ENCODE measurements around the gene DUSP28. TPM values are rescaled to one million over a fixed set of nuclear protein-coding genes. Genes with fewer than 3 reads are reported as not detected.

DUSP28 gene
- total RNA-seq, 2 experiments from 2014 or later: 6.0 to 6.2 TPM

DNA sequence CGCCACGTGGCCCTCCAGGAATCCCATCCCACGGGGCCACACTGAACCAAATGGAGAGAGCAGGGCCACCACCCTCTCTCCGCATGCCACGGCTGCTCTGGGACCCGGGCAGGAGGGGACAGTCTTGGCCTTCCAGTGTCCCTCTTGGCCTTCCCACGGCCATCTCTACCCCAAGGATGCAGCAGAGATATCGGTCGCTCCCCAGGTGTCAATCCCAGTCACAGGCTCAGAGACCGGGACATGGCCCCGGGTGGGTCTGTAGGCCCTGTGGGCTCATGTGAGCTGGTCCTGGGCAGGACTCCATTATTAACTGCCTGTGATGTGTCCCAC lies 41.6 kb downstream of the DUSP28 start:
- CTCF ChIA-PET: no interaction called here
- POLR2A ChIA-PET: no interaction called here

DNA sequence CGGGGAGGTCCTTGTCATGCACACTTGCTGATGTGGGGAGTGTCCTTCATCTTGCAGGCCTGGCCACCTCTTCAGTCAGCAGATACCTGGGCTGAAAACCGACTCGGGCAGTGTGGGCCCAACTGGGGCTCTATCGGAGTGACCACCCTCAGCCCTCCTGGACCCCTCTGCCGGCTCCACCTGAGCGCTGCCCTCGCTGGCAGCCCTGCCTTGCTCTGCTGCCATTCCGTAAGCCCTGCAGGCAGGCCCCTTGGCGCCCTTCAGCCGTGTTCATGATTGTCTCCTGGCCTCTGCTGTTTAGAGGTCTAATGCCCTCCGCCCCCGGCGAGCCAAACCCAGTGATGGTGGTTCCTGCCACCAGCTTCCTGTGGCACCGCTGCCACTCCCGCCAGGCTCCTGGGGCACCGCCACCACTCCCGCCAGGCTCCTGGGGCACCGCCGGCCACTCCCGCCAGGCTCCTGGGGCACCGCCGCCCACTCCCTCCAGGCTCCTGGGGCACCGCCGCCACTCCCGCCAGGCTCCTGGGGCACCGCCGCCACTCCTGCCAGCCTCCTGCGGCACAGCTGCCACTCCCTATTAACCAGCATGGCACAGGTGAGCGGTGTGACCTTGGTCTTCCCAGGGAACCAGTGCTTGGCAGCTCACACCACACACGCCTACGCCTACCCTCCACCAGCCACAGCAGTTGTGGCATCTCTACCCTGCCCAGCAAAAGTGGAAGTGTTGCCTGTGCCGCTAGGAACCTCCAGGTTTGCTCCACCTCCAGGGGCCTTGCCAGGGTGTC lies 42.3 kb downstream of the DUSP28 start:
- CTCF ChIA-PET: no interaction called here
- POLR2A ChIA-PET: no interaction called here

DNA sequence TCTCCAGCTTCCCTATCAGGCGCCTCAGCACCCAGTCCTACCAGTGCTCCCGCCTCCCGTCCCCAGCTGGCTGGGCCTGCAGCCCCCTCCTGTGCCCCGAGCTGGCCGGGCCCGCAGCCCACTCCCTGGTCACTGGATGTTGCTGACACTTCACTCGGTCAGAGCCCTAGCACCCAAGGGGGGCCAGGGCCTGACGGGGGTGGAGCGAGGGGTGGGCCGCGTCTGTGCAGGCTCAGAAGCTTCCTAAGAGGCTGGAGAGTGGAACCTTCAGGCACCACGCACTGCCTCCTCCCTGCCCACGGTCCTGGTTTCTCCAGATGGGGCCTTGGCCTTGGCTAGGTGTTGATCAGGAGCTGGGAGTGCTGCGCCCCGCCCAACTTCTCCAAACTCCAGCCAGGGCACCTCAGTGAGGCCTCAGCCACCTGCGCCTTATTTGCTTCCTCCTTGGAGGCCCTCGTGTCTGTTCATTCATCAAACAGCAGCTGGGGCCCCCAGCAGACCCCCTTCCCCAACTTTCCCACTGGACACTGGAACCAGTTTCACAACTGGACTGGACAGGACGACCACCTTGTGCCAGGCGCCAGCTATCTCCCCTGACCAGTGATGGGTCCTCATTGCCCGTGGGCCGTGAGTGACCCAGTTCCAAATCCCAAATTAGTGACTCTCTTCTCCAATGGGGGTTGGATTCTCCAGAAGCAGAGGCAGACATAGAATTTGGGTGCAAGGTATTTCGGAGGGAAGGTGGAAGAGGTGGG lies 43.1 kb downstream of the DUSP28 start:
- CTCF ChIA-PET: no interaction called here

DNA sequence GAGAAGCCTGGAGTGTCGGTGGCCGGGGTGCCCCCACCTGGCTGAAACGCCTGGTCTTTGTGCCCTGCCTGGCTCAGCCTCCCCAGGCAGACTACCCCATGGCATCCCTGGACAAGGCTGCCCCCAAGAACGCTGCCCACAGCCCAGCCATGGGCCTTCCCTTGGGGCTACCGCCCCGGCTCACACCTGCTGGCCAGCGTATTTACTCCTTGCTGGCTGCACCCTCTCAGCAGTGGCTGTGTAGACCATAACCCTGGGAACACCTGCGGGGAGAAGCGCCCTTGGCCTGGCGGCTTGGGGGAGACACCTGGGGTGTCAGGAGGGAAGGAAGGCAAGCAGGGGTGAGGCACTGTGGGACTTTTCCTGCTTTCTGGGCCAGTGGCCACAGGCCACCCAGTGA lies 43.7 kb downstream of the DUSP28 start:
- ChIA-PET CTCF (interaction anchor here (1.3 kb wide), 1 partner anchor 32 kb away, joined by 3 read pairs; no protein-coding TSS in a partner anchor), POLR2A (no interaction called here)

More for the DNA sequence above, 43.1 kb downstream of the DUSP28 start:
- POLR2A ChIA-PET: no interaction called here

DNA sequence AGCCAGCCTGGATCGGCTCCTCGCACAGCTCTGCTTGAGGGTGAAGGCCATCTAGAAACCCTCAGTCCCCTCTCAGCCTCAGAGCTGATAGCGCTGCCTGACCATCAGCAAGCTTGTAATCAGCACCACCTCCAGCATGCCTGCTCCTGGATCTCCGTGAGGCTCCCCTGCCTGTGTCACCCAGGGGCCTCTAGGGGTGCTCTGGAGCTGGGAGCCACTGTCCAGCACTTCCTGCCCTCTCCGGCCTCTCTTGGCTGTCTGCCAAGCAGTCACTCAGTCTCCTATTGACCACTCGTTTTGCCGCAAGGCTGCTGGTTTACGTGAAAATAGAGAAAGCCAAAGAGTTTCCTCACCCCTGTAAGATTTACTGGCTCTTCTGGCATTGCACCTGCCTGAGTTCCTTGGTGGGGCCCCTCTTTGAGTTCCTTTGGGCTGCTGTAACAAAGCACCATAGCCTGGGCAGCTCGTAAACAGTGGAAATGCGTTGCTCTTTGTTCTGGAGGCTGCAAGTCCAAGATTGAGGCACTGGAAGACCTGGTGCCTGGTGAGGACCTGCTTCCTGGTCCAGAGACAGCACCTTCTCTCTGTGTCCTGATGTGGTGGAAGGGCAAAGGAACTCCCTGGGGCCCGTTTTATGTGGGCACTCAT lies 44.3 kb downstream of the DUSP28 start:
- POLR2A ChIA-PET: no interaction called here
- CTCF ChIA-PET: interaction anchor here (1.3 kb wide), 1 partner anchor 32 kb away, joined by 3 read pairs; no protein-coding TSS in a partner anchor

DNA sequence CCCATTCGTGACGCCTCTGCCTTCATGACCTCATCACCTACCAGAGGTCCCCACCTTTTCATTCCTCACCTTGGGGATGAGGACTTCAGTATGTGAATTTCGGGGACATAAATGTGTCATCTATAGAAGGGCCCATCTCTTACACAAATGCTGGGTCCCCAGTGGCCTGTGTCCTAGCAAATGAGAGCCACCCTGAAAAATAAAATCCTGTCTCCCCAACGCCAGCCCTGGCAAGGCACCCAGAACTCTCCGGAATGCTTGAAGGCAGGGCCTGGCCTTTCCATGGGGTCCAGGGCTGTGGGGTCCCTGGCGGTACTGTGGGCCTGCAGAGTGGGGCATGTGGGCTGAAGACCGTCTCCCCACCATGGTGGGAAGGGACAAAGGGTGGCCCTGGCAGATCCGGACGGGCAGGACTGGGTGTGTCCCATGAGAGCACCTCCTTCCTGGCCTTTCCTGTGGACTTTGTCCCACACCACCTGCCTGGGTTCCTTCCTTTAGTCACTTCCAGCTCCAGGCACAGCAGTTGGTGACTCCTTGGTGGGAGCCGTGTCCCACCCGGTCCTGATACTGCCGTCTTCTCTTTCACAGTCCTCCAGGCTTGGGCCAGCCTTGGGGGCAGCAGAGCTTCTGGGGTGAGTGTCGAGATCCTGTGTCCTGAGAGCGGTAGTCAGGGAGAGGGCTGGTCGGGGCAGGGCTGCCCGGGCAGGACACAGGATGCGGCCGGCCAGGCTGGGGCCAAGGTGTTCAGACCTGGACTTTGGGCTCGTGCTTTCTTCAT lies 45.0 kb downstream of the DUSP28 start:
- POLR2A ChIA-PET: no interaction called here

DNA sequence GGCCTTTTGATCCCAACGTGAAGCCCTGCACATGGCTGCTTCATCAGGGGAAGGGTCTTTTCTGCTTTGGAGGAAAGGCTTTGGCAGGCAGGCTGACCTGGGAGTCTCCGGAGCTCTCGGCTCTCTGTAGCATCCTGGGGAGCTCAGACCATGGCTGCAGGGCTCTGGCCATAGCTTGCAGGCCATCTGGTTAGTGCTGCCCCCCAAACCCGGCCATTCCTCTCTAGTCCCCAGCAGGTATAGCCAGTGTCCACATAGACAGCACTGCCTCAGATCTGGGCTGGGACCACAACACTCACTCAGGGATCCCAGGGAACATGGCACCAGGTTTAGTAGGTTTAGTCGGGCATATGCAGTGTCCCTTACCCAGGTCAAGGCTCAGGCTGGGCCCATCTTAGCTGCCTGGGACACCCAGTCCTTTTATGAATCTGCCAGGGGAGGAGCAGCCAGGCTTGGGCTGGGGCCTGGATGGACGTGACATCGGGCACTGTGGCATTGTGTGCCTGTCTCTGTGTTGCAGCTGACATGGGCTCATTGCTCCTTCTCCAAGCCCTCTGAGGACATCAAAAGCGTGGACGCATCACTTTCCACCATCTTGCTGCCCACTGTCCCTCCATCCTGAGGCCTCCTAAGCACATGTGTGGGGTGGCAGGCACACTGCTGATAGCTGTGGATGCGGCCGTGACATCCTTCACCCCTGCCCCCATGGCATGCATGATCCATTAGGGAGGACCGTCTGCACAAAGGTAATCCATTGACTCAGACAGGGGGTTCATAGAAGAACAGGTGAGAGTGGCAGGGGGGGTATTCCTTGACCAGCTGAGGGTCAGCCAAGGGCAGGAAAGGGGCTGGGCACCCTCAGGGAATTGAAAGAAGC lies 45.9 kb downstream of the DUSP28 start:
- ChIA-PET CTCF (no interaction called here), POLR2A (no interaction called here)

More for the DNA sequence above, 45.0 kb downstream of the DUSP28 start:
- CTCF ChIA-PET: interaction anchor here (1.3 kb wide), 1 partner anchor 33 kb away, joined by 3 read pairs; no protein-coding TSS in a partner anchor

DNA sequence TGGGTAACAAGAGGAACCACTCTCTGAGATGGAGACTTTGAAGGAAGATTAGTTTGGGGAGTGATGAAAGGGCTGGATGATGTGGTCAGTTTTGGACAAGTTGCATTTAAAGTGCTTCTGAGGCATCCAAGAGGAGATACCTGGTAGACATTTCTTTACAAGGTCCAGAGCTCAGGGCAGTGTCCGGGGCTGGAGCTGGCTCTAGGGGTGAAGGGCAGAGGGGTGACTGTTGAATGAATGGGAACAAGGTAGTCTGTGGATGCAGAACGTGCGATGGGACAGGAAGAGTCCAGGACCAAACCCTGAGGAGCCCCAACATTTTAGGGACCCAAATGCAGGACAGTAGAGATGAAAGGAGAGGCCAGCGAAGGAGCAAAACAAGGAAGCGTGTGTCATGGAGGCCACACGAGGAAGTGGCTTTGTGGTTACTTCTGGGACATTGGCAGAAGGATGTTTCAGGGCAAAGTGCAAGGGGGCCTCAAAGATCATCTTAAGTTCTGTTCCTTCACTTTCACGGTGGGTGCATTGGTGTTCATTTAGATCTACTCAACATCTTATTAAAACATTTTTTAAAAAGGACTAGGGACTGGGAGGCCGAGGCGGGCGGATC lies 51.5 kb downstream of the DUSP28 start:
- CTCF ChIA-PET: interaction anchor here (1.4 kb wide), 1 partner anchor 10 kb away, joined by 6 read pairs; no protein-coding TSS in a partner anchor

More for the DNA sequence above, 51.5 kb downstream of the DUSP28 start:
- POLR2A ChIA-PET: interaction anchor here (1.6 kb wide), 1 partner anchor 10 kb away, joined by 7 read pairs; no protein-coding TSS in a partner anchor

Other genes starting within 250 kb of the DUSP28 start
- gene GPC1, start 124.7 kb upstream of the DUSP28 start, total RNA-seq: 1 to 10 TPM; 1.7 TPM
- 10 to 100 TPM; 21.1 to 23.0 TPM for gene ANKMY1, start 2.4 kb upstream of the DUSP28 start, total RNA-seq
- 10 to 100 TPM; 50.8 to 51.7 TPM for gene RNPEPL1, start 8.1 kb downstream of the DUSP28 start, total RNA-seq
- gene CAPN10, start 26.4 kb downstream of the DUSP28 start, total RNA-seq: 10 to 100 TPM; 39.8 to 41.2 TPM
- 10 to 100 TPM; 12.6 to 13.3 TPM for gene GPR35, start 65.1 kb downstream of the DUSP28 start, total RNA-seq
- gene AQP12B, start 122.5 kb downstream of the DUSP28 start, total RNA-seq: not detected
- gene AQP12A, start 131.5 kb downstream of the DUSP28 start, total RNA-seq: not detected

Data from activated CD8-positive, alpha-beta memory T cell treated with anti-CD3 and anti-CD28 coated beads for 36 hours (primary cell).